ENCODE measurements around the gene AHSA1.

AHSA1 gene

GRCh38 chr14:77455966-77456640, 1.8 kb upstream of the AHSA1 start:
- Histone ChIP-seq H2AFZ (ENCODE audit: low read length) (no peak overlapping the region), H3K36me3 (ENCODE audit: insufficient read depth, low read length) (peaks cover 12% of the 10 kb centered on the region; the same call in 1 of the 2 replicates), H3K4me3 (ENCODE audit: low read length, poor library complexity, severe bottlenecking) (peak overlapping the region; percentile 94), H3K4me1 (ENCODE audit: insufficient read depth, low read length, poor library complexity, severe bottlenecking) (peaks cover 23% of the 10 kb centered on the region), H3K27me3 (ENCODE audit: insufficient read depth, low read length, poor library complexity, severe bottlenecking) (no peaks in the 10 kb centered on the region), H4K20me1 (ENCODE audit: insufficient read depth, low read length, poor library complexity, severe bottlenecking) (peaks cover 24% of the 10 kb centered on the region), H3K9ac (ENCODE audit: low read depth, low read length, poor library complexity, severe bottlenecking) (peak overlapping the region; percentile 86), H3K9me2 (replicated peaks; ENCODE audit: low read depth, low read length) (no peaks in the 10 kb centered on the region), H3K79me2 (ENCODE audit: insufficient read depth, low read length) (peaks cover 52% of the 10 kb centered on the region), H3F3A (ENCODE audit: low read depth) (no peaks in the 10 kb centered on the region), H3K4me2 (ENCODE audit: low read depth, low read length, poor library complexity, severe bottlenecking) (peak overlapping the region; percentile 88), H3K9me3 (ENCODE audit: insufficient read depth, low read depth, low read length) (no peaks in the 10 kb centered on the region)
- no peak for TF ChIP-seq CTCF (conservative IDR thresholded peaks at IDR 0.05; ENCODE audit: low read length)
- TF ChIP-seq EZH2phosphoT487 (IDR thresholded peaks at IDR 0.05; ENCODE audit: borderline replicate concordance): no peak

GRCh38 chr14:77457115-77457521, 775 bp upstream of the AHSA1 start:
- H3K9me2 ChIP-seq (replicated peaks; ENCODE audit: low read depth, low read length): no peaks in the 10 kb centered on the region
- peaks cover 22% of the 10 kb centered on the region; the same call in 1 of the 2 replicates for H3K36me3 ChIP-seq (ENCODE audit: insufficient read depth, low read length)
- H3K79me2 ChIP-seq (ENCODE audit: insufficient read depth, low read length): peaks cover 62% of the 10 kb centered on the region
- TF ChIP-seq CTCF (conservative IDR thresholded peaks at IDR 0.05; ENCODE audit: low read length) (no peak), EZH2phosphoT487 (IDR thresholded peaks at IDR 0.05; ENCODE audit: borderline replicate concordance) (no peak)
- H4K20me1 ChIP-seq (ENCODE audit: insufficient read depth, low read length, poor library complexity, severe bottlenecking): peaks cover 27% of the 10 kb centered on the region
- peak overlapping the region; percentile 88 for H3K4me2 ChIP-seq (ENCODE audit: low read depth, low read length, poor library complexity, severe bottlenecking)
- H3K27me3 ChIP-seq (ENCODE audit: insufficient read depth, low read length, poor library complexity, severe bottlenecking): no peaks in the 10 kb centered on the region
- no peaks in the 10 kb centered on the region for H3F3A ChIP-seq (ENCODE audit: low read depth)
- H3K9me3 ChIP-seq (ENCODE audit: insufficient read depth, low read depth, low read length): no peaks in the 10 kb centered on the region
- peak overlapping the region; percentile 86 for H3K9ac ChIP-seq (ENCODE audit: low read depth, low read length, poor library complexity, severe bottlenecking)
- peak overlapping the region; percentile 76 for H2AFZ ChIP-seq (ENCODE audit: low read length)
- peak overlapping the region; percentile 94 for H3K4me3 ChIP-seq (ENCODE audit: low read length, poor library complexity, severe bottlenecking)
- peaks cover 26% of the 10 kb centered on the region for H3K4me1 ChIP-seq (ENCODE audit: insufficient read depth, low read length, poor library complexity, severe bottlenecking)

- H4K20me1 ChIP-seq (ENCODE audit: insufficient read depth, low read length, poor library complexity, severe bottlenecking): peaks cover 32% of the 10 kb centered on the region
- no peaks in the 10 kb centered on the region for H3K9me2 ChIP-seq (replicated peaks; ENCODE audit: low read depth, low read length)
- peaks cover 33% of the 10 kb centered on the region; the same call in 1 of the 2 replicates for H3K36me3 ChIP-seq (ENCODE audit: insufficient read depth, low read length)
- H3K4me2 ChIP-seq (ENCODE audit: low read depth, low read length, poor library complexity, severe bottlenecking): peak overlapping the region; percentile 97
- peak overlapping the region; percentile 86 for H3K9ac ChIP-seq (ENCODE audit: low read depth, low read length, poor library complexity, severe bottlenecking)
- peak overlapping the region; percentile 94 for H3K4me3 ChIP-seq (ENCODE audit: low read length, poor library complexity, severe bottlenecking)
- no peaks in the 10 kb centered on the region for H3K9me3 ChIP-seq (ENCODE audit: insufficient read depth, low read depth, low read length)
- peaks cover 26% of the 10 kb centered on the region for H3K4me1 ChIP-seq (ENCODE audit: insufficient read depth, low read length, poor library complexity, severe bottlenecking)
- peaks cover 73% of the 10 kb centered on the region for H3K79me2 ChIP-seq (ENCODE audit: insufficient read depth, low read length)
- H3F3A ChIP-seq (ENCODE audit: low read depth): no peaks in the 10 kb centered on the region
- H2AFZ ChIP-seq (ENCODE audit: low read length): peak overlapping the region; percentile 99
- no peak for TF ChIP-seq CTCF (conservative IDR thresholded peaks at IDR 0.05; ENCODE audit: low read length)
- TF ChIP-seq EZH2phosphoT487 (IDR thresholded peaks at IDR 0.05; ENCODE audit: borderline replicate concordance): no peak
- no peaks in the 10 kb centered on the region for H3K27me3 ChIP-seq (ENCODE audit: insufficient read depth, low read length, poor library complexity, severe bottlenecking)
These were observed 507 bp downstream of the AHSA1 start for GRCh38 chr14:77458249-77458950.
